GM12875 (cell line): Measurements from ENCODE around the gene TBC1D9.

Experiments
- H3K4me3 ChIP-seq: one replicate; pipeline ENCODE4 v1.5.1; 2011; ENCODE audit warnings: low read depth, low read length, control low read depth
- CTCF ChIP-seq: IDR thresholded peaks from 2 replicates; pipeline ENCODE4 v1.5.1; 2011; ENCODE audit warnings: low read depth, mild to moderate bottlenecking, control low read depth, inconsistent platforms, low read length, moderate library complexity, borderline replicate concordance; ENCODE audit not compliant: insufficient read depth

The TBC1D9 gene

DNA sequence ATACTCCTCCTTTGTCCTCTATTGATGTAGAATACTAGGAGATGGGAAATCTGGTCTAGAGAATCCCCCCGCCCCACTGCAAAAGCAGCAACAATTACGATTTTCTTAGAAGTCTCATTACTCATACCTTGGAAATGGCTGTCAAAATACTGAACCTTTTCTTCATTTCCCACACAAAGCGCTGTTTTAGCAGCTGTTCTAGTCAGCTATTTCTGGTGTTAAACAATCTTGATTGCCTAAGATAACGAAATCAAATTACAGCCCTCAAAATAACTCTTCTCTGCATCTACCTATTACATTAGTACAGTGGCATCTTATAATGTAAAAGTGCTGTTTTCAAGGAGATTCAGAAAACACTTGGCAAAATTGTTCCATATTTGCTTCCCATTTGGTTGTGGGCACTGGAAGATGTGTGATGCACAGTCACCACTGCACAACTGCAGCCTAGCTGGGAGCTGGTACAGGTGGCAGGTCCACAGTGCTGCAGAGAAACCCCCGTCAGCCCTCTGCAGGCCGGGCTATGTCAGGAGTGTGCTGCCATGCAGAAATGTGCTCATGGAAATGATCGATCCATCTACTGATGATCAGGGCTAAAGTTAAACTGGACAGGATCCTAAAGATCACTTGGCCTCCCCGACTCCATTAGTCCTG is 50.4 kb downstream of the TBC1D9 start:
- H3K4me3 ChIP-seq = no peak overlapping the region
- no peak for TF ChIP-seq CTCF

DNA sequence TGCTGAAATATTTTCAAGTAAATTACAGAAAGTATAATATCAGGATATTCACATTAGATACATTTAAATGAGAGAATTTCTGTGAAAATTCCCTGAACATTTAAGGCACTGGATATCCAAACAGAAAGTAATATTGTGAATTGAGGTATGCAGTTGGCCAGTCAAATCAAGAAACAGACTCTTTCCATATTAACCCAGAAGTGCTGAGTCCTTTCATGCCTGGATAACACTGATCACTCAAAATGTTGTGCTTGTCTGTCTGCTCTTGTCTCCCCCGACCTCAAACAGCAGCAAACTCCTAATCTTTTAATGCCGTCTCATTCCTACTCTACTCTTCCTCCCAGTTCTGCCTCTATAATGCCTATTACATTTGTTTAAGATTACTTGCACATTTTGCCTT is 51.2 kb downstream of the TBC1D9 start:
- H3K4me3 ChIP-seq = no peak overlapping the region
- no peak for TF ChIP-seq CTCF

- H3K4me3 ChIP-seq = no peak overlapping the region
- no peak for TF ChIP-seq CTCF
Observed at GRCh38 chr4:140704392-140704960, 51.7 kb downstream of the TBC1D9 start.

DNA sequence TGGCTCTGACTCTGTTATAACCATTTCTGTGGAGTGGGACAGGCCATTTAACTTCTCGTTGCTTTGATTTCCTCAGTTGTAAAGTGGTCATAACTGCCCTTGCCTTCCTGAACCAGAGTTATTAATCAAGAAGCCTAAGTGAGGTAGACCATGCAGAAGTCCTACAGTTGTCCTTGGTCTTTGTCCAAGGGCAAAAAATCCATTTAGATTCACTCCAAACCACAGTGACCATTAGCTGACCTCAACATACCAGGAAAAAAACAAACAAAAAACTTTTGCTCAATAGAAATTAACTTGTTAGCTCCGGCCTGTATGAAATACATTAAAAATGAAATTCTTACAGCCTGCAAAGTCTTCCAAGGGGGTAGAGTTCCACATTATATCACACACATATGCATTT is 52.7 kb downstream of the TBC1D9 start:
- H3K4me3 ChIP-seq = no peak overlapping the region
- no peak for TF ChIP-seq CTCF

DNA sequence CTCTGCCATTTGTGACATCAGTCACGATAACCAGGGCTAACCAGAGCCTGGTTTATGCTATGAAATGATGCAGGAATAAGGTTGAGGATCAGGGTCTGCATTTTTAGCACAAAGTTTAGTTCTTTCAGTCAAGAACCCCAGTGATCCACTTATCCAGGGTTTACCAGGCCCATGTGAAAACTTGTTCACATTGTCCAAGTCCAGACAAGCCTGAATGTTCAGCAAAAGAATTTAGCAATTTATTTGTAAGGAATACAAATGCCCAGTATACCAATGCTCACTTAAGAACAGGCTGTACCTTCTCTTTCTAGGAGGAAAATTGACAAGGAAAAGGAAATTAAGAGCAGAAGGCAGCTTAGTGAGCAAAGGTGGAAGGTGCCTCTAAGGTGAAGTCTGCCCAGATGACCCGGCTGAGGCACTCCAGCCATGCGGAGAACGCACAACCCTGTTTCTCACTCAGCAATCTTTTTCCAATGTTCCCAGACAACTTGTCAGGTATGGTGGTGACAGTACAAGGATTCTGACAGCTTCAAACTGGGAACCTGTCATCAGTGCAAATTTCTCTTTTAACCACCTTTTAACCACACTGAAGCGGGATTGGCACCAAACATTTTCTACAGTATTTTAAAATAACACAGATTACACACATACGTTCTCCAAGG is 54.0 kb downstream of the TBC1D9 start:
- H3K4me3 ChIP-seq = no peak overlapping the region
- TF ChIP-seq CTCF = no peak

GRCh38 chr4:140701071-140701470 is 55.1 kb downstream of the TBC1D9 start:
- TF ChIP-seq CTCF = no peak

More at GRCh38 chr4:140701071-140701470, 55.1 kb downstream of the TBC1D9 start:
- no peak overlapping the region for H3K4me3 ChIP-seq
